Stimulated activated CD8-positive, alpha-beta memory T cell treated with anti-CD3 and anti-CD28 coated beads, Interleukin-4, amount 100 ng/mL, for 1 hour (primary cell): ENCODE measurements around the gene NRSN2.

Source experiments
- DNase-seq, 2 donors: peaks; one replicate each; pipeline ENCODE4 v3.0.0-alpha.2; 2020; ENCODE audit warnings: low read depth in 2 of 2, low spot score in 1 of 2

The NRSN2 gene

DNA sequence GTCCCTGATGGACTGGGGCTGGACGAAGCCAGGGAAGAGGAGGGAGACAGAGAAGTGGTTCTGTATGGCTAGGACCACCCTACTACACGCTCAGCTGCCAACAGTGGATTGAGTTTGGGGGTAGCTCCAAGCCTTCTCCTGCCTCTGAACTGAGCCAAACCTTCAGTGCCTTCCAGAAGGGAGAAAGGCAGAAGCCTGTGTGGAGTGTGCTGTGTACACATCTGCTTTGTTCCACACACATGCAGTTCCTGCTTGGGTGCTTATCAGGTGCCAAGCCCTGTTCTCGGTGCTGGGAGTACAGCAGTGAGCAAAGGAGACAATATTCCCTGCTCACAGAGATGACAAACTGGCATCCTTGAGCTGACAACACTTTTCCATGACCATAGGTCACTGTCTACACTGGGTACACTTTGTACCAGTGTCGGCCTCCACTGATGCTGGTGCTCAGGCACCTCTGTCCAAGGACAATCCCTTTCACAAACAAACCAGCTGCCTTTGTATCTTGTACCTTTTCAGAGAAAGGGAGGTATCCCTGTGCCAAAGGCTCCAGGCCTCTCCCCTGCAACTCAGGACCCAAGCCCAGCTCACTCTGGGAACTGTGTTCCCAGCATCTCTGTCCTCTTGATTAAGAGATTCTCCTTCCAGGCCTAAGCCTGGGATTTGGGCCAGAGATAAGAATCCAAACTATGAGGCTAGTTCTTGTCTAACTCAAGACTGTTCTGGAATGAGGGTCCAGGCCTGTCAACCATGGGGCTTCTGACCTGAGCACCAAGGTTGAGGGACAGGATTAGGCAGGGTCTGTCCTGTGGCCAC is 49.9 kb downstream of the NRSN2 start:
- DNase-seq = no peak

DNA sequence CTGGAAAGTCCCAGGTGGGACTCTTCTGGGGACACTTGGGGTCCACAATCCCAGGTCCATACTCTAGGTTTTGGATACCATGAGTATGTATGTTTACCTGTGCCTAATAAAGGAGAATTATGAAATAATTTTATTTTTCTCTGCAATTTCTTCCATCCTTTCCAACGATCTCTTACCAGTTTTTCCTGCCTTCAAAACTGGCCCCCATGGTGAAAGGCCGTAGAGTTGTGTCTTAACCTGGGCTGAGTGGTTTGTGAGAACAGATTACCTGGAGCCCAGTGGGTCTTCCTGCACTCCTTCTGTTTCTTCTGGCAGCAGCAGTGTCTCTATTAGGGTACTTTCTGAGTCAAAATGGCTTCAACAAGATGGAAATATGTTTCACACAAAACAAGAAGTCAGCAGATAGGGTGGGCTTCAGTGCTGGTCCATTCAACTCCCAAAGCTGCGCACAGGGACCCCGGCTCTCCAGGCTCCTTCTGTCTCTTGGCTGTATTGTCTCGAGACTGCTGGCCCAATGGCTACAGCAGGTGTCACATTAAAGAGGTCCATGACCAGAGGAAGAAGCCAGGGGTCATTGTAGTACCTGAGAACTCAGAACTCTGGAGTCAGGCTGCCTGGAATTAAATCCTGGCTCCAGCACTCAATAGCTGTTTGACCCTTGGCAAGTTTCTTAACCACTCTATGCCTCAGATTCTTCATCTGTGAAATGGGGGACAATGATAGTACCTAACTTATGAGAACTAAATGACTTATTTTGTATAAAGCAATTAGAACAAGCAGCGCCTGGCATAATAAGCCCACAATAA is 50.7 kb downstream of the NRSN2 start:
- DNase-seq = no peak

GRCh38 chr20:399182-399707 is 52.3 kb downstream of the NRSN2 start:
- DNase-seq = no peak

DNA sequence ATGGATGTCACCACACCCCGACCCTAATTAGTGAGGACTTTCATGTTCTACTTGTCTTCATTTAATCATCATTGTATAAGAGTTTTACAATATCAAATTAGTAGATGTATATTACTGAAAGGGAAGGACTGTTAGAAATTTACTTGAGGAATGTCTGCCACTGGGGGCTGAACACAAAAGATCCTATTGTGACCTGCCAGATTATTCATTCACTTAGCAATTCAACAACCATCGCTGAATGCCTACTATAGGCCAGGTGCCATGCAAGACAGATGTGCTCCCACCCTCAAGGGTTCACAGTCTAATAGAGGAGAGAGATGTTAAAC is 53.2 kb downstream of the NRSN2 start:
- DNase-seq = no peak

DNA sequence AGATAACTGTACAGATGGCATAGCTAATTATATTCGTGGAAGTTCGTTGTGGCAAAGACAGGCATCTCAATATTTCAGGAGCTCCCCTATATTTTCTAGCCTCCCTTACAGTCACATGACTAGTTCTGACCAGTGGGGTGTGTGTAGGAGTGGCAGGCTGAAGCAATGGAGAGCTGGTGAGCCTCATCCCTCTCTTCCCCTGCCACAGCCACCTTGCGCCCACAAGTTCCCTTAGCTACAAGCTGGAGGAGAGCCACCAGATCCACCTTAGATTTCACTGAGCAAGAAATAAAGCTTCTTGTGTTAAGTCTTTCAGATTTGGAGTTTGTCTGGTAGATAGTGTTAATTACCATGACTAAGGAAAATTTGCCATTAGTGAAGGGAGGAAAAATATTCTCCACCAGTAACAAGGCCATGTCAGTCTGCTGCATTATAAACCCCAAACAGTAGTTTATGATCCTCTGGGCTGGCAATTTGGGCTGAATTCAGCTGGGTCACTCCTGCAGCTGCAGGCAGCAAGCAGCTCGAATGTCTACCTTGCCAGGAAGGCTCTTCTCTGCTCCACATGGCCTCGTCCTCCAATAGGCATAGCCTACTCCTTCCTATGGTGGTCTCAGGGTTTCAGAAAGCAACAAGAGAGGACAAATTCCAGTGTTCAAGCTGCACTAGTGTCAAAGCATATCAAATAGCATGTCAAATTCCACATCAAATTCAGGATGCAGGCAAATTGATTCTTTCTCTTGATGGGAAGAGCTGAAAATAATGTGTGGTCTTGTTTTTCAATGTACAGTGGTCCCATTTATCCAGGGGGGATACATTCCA is 53.8 kb downstream of the NRSN2 start:
- DNase-seq = no peak

GRCh38 chr20:401682-402495 is 55.0 kb downstream of the NRSN2 start:
- no peak for DNase-seq

DNA sequence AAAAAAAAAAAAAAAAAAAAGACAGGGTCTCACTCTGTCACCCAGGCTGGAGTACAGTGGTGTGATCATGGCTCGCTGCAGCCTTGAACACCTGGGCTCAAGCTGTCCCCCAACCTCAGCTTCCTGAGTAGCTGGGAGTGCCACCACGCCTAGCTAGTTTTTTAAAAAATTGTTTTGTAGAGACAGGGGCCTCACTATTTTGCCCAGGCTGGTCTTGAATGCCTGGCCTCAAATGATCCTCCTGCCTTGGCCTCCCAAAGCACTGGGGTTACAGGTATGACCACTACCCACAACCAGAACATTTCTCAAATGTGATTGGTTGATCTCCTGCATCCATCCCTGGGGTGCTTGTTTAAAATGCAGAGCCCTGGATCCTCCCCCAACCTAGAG is 55.6 kb downstream of the NRSN2 start:
- no peak for DNase-seq

GRCh38 chr20:402898-403581 is 56.1 kb downstream of the NRSN2 start:
- DNase-seq = no peak

GRCh38 chr20:403582-403957 is 56.7 kb downstream of the NRSN2 start:
- DNase-seq = no peak

GRCh38 chr20:404088-404487 is 57.2 kb downstream of the NRSN2 start:
- DNase-seq = no peak
